IMR-90 (cell line): ENCODE results near the gene GSPT1.

Experiments
- MAFK ChIP-seq: IDR thresholded peaks from 2 replicates; pipeline ENCODE4 v1.6.1; 2012; ENCODE audit warnings: low read depth, low read length, improper control_type of control experiment
- POLR2A ChIP-seq: IDR thresholded peaks from 2 replicates; pipeline ENCODE4 v1.6.1; 2012; ENCODE audit warnings: mild to moderate bottlenecking, low read depth, low read length
- RFX5 ChIP-seq: IDR thresholded peaks from 2 replicates; pipeline ENCODE4 v1.8.0; 2012; ENCODE audit warnings: low read depth, mild to moderate bottlenecking, low read length, moderate library complexity
- TF ChIP-seq, protein P1 (sequence below): conservative IDR thresholded peaks from 2 replicates; pipeline ENCODE4 v1.5.1; 2012; ENCODE audit warnings: mild to moderate bottlenecking, low read depth, low read length, improper control_type of control experiment

DNA sequence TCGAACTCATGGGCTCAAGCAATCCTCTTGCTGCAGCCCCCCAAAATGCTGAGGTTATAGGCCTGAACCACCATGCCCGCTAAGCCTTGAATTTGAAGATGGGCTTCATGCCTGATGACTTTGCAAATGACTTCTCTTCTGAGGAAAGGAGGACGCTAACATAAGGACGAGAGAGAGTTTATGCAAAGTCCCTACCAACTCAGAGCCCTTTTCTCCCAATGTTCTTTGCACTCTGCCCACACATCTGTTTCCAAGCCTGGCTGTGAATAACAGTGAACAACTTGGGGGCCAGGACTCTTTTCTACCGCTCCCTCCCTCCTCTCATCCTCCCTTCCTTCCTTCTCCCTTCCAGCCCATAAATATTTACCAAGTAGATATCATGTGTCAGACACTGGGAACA, 34.6 kb upstream of the GSPT1 start:
- TF ChIP-seq RFX5 (no peak), POLR2A (no peak), MAFK (no peak)
- TF ChIP-seq, protein P1, sequence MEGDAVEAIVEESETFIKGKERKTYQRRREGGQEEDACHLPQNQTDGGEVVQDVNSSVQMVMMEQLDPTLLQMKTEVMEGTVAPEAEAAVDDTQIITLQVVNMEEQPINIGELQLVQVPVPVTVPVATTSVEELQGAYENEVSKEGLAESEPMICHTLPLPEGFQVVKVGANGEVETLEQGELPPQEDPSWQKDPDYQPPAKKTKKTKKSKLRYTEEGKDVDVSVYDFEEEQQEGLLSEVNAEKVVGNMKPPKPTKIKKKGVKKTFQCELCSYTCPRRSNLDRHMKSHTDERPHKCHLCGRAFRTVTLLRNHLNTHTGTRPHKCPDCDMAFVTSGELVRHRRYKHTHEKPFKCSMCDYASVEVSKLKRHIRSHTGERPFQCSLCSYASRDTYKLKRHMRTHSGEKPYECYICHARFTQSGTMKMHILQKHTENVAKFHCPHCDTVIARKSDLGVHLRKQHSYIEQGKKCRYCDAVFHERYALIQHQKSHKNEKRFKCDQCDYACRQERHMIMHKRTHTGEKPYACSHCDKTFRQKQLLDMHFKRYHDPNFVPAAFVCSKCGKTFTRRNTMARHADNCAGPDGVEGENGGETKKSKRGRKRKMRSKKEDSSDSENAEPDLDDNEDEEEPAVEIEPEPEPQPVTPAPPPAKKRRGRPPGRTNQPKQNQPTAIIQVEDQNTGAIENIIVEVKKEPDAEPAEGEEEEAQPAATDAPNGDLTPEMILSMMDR, result no peak
